ENCODE measurements around the gene SIRT2. TPM values are rescaled to one million over a fixed set of nuclear protein-coding genes. Genes with fewer than 3 reads are reported as not detected.

Gene SIRT2
- total and polyA plus RNA-seq, 2 of the 13 experiments (the other 11 are each of a cell fraction or from before 2014, with no cell fraction given): 22.3 to 26.1 TPM

DNA sequence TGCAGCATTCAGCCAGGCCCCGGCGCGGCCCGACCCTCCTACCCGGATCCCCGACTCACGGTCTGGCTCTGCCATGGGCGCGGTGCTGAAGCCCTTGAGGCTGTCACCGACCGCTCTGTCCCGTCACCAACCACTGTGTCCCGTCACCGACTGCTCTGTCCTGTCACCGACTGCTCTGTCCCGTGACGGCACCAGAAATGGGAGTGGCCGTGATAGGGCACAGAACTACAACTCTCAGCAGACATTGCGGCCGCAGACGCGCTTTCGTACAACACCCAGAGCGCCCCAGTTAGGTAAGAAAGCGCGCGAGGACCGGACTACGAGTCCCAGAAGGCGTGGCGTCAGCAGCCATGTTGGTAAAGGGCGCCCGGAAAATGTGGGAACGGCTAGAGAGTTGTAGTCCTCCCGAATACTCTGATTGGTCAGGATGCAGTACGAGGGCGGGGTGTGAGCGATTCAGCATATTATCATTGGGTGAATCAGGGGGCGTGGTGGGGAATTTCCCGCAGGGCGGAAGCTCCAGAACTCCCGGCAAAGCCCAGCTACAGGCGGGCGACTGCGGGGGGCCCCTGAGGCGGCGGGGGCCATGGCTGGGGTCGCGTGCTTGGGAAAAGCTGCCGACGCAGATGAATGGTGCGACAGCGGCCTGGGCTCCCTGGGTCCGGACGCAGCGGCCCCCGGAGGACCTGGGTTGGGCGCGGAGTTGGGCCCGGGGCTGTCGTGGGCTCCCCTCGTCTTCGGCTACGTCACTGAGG lies at the start of gene SIRT2, which contains the start of gene NFKBIB (continued):
- TF ChIP-seq, protein P1, sequence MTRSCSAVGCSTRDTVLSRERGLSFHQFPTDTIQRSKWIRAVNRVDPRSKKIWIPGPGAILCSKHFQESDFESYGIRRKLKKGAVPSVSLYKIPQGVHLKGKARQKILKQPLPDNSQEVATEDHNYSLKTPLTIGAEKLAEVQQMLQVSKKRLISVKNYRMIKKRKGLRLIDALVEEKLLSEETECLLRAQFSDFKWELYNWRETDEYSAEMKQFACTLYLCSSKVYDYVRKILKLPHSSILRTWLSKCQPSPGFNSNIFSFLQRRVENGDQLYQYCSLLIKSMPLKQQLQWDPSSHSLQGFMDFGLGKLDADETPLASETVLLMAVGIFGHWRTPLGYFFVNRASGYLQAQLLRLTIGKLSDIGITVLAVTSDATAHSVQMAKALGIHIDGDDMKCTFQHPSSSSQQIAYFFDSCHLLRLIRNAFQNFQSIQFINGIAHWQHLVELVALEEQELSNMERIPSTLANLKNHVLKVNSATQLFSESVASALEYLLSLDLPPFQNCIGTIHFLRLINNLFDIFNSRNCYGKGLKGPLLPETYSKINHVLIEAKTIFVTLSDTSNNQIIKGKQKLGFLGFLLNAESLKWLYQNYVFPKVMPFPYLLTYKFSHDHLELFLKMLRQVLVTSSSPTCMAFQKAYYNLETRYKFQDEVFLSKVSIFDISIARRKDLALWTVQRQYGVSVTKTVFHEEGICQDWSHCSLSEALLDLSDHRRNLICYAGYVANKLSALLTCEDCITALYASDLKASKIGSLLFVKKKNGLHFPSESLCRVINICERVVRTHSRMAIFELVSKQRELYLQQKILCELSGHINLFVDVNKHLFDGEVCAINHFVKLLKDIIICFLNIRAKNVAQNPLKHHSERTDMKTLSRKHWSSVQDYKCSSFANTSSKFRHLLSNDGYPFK (CRISPR knock-in tag; IDR thresholded peaks at IDR 0.05; ENCODE audit: borderline replicate concordance): peak; percentile 79; the same call in 1 of the 2 replicates
- TF ChIP-seq SP1 (IDR thresholded peaks at IDR 0.05): no peak
- TF ChIP-seq SP1 (CRISPR knock-in tag; IDR thresholded peaks at IDR 0.05): peak; percentile 89
- TF ChIP-seq, protein P2, sequence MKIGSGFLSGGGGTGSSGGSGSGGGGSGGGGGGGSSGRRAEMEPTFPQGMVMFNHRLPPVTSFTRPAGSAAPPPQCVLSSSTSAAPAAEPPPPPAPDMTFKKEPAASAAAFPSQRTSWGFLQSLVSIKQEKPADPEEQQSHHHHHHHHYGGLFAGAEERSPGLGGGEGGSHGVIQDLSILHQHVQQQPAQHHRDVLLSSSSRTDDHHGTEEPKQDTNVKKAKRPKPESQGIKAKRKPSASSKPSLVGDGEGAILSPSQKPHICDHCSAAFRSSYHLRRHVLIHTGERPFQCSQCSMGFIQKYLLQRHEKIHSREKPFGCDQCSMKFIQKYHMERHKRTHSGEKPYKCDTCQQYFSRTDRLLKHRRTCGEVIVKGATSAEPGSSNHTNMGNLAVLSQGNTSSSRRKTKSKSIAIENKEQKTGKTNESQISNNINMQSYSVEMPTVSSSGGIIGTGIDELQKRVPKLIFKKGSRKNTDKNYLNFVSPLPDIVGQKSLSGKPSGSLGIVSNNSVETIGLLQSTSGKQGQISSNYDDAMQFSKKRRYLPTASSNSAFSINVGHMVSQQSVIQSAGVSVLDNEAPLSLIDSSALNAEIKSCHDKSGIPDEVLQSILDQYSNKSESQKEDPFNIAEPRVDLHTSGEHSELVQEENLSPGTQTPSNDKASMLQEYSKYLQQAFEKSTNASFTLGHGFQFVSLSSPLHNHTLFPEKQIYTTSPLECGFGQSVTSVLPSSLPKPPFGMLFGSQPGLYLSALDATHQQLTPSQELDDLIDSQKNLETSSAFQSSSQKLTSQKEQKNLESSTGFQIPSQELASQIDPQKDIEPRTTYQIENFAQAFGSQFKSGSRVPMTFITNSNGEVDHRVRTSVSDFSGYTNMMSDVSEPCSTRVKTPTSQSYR (CRISPR knock-in tag; IDR thresholded peaks at IDR 0.05; ENCODE audit: borderline replicate concordance): no peak
- no peak for TF ChIP-seq ZKSCAN5 (CRISPR knock-in tag; IDR thresholded peaks at IDR 0.05)
- 0 out of 2 replicates have a peak, but pooled peaks have one; percentile 61 for TF ChIP-seq ZNF589 (CRISPR knock-in tag; conservative IDR thresholded peaks at IDR 0.05)
- peak; percentile 90 for TF ChIP-seq NR2C2 (CRISPR knock-in tag; IDR thresholded peaks at IDR 0.05; ENCODE audit: borderline replicate concordance)
- TF ChIP-seq SMARCE1 (IDR thresholded peaks at IDR 0.05; ENCODE audit: borderline replicate concordance): no peak
- 0 out of 2 replicates have a peak, but pooled peaks have one; percentile 90 for TF ChIP-seq PCBP1 (IDR thresholded peaks at IDR 0.05; ENCODE audit: borderline replicate concordance, low read depth, low read length)
- TF ChIP-seq NFYC (CRISPR knock-in tag; IDR thresholded peaks at IDR 0.05): peak; percentile 98
- no peak for TF ChIP-seq KLF6 (CRISPR knock-in tag; IDR thresholded peaks at IDR 0.05)
- peak; percentile 81 for TF ChIP-seq SP5 (CRISPR knock-in tag; IDR thresholded peaks at IDR 0.05; ENCODE audit: borderline replicate concordance, low read depth)
- TF ChIP-seq, protein P3, sequence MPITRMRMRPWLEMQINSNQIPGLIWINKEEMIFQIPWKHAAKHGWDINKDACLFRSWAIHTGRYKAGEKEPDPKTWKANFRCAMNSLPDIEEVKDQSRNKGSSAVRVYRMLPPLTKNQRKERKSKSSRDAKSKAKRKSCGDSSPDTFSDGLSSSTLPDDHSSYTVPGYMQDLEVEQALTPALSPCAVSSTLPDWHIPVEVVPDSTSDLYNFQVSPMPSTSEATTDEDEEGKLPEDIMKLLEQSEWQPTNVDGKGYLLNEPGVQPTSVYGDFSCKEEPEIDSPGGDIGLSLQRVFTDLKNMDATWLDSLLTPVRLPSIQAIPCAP (CRISPR knock-in tag; IDR thresholded peaks at IDR 0.05; ENCODE audit: low read depth): no peak
- 0 out of 2 replicates have a peak, but pooled peaks have one; percentile 35 for TF ChIP-seq ETV5 (CRISPR knock-in tag; IDR thresholded peaks at IDR 0.05; ENCODE audit: borderline replicate concordance)
- TF ChIP-seq, protein P4, sequence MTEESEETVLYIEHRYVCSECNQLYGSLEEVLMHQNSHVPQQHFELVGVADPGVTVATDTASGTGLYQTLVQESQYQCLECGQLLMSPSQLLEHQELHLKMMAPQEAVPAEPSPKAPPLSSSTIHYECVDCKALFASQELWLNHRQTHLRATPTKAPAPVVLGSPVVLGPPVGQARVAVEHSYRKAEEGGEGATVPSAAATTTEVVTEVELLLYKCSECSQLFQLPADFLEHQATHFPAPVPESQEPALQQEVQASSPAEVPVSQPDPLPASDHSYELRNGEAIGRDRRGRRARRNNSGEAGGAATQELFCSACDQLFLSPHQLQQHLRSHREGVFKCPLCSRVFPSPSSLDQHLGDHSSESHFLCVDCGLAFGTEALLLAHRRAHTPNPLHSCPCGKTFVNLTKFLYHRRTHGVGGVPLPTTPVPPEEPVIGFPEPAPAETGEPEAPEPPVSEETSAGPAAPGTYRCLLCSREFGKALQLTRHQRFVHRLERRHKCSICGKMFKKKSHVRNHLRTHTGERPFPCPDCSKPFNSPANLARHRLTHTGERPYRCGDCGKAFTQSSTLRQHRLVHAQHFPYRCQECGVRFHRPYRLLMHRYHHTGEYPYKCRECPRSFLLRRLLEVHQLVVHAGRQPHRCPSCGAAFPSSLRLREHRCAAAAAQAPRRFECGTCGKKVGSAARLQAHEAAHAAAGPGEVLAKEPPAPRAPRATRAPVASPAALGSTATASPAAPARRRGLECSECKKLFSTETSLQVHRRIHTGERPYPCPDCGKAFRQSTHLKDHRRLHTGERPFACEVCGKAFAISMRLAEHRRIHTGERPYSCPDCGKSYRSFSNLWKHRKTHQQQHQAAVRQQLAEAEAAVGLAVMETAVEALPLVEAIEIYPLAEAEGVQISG (CRISPR knock-in tag; IDR thresholded peaks at IDR 0.05): peak; percentile 96
- no peak for TF ChIP-seq SNAPC2 (CRISPR knock-in tag; IDR thresholded peaks at IDR 0.05)
- TF ChIP-seq RARG (CRISPR knock-in tag; IDR thresholded peaks at IDR 0.05; ENCODE audit: low read depth): no peak
- 0 out of 2 replicates have a peak, but pooled peaks have one; percentile 59 for TF ChIP-seq ZNF510 (CRISPR knock-in tag; IDR thresholded peaks at IDR 0.05; ENCODE audit: low read depth)
- TF ChIP-seq PITX1 (CRISPR knock-in tag; IDR thresholded peaks at IDR 0.05): no peak

All from HepG2 (cell line).